Pons (tissue), 1 donor: ENCODE results near the gene MNAT1.

ENCODE experiments used
- DNase-seq: peaks from one replicate; pipeline ENCODE4 v3.0.0-alpha.2; 2016; ENCODE audit warnings: low spot score

MNAT1 gene

DNA sequence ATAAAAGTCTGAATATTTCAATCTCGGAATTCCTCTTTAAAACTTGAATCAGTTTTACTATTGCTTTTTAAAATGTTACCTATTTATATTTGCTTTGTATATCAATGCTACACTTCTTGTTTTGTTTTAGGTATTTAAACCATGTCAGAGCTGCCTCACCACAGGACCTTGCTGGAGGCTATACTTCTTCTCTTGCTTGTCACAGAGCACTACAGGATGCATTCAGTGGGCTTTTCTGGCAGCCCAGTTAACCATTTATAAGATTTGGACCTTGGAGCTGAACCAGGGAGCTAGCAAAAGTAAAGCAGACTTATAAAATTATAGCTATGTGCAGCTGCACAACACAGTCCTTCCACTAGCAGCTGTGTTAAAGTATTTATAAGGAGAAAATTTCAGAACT is 233.5 kb downstream of the MNAT1 start:
- DNase-seq = no peak

DNA sequence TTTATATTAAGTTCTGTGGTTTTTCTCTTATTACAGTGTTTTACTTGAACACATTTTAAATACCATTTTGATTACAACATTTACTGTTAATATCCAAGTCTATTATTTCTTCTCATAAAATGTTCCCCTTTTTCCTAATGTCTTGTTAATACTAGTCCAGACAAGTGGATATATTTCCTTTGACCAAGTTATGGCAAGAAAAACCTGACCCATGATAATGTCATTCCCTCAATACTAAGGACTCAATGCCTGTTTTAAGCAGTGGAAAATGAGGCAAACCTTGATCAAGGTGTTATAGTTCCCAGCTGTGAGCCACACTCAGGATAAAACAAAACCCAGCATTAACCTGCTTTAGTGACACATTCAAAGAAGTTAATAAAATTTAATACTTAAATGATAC is 234.1 kb downstream of the MNAT1 start:
- no peak for DNase-seq

DNA sequence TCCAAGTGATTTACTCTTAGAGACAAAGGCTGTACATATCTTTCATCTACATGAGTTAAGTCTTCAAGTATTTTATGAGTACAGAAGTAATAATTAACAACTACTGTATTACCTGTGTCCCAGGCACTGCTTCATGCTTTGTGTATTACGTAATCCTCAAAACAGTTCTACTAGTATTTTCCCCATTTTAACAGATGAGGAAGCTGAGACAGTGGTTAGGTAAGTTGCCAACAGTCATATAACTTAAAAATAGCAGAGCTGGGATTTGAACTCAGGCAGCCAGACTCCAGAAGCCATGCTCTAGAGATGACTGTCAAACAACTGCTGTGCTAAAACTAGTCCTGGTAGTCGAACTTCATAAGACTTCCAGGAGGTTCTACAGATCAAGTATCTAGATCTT is 235.6 kb downstream of the MNAT1 start:
- no peak for DNase-seq

DNA sequence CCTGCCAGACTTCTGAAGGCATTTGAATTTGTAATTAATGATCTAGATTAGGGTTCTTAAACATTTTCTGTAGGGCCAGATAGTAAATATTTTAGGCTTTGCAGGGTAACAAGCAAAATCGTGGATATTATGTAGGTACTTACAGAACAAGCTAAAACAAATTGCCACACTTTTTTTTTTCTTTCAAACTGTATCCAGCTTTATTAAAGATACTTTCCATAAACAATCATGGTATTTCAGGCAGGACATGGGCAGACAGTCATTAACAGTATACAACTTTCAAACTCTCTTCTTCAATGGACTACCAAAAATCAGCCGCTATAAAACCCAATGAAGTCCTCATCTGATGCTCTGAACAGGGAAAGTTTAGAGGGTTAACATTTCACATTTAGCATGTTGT is 236.7 kb downstream of the MNAT1 start:
- DNase-seq = no peak

DNA sequence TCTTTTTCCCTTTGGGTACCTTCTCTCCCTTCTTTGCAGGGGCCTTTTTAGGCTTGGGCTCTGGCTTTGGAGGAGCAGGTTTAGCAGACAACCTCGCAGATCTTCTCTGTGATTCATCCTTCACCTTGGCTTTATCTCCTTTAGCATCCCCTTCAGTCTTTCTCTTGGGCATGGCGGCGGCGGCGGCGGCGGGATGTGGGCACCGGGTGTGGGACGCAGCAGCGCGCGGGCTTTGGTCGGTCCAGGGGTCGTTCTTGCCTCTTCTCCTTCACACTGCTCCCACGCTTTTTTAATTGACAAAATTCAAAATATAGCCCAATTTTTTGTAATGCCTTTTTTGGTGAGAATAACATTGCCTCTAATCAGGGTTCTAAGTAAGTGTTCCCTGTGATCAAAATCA is 237.7 kb downstream of the MNAT1 start:
- no peak for DNase-seq

DNA sequence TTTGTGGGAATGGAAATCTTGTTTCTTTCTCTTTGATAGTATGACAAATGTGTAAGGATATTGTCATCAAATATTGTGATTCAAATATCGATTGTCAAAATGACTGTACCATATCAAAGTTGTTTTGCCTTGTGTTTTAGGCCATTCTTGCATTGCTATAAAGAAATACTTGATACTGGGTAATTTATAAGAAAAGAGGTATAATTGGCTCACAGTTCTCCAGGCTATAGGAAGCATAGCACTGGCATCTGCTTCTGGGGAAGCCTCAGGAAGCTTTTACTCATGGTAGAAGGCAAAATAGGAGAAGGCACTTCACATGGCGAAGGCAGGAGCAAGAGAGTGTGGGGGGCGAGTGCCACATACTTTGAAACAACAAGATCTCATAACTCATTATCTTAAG is 238.5 kb downstream of the MNAT1 start:
- DNase-seq = no peak

DNA sequence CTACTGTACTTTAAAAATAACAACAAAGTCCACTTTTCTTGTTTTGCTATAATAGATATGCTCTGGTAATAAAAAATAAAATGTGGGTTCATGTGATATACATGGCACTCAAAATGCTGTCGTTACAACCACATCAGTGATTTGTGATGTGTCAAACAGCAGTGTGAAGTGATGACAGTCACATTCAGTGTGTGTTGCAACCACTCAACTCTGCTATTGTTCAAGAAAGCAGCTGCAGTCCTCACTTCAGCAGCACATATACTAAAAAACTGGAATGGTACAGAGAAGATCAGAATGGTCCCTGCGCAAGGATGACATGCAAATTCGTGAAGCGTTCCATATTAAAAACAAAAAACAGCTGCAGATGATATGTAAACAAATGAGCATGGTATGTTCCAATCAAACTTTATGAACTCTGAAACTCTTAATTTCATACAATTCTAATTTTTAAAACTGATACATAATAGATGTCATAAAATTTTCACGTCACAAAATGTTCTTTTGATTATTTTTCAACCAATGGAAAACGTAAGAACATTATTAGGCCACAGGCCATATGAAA is 239.6 kb downstream of the MNAT1 start:
- DNase-seq = no peak

DNA sequence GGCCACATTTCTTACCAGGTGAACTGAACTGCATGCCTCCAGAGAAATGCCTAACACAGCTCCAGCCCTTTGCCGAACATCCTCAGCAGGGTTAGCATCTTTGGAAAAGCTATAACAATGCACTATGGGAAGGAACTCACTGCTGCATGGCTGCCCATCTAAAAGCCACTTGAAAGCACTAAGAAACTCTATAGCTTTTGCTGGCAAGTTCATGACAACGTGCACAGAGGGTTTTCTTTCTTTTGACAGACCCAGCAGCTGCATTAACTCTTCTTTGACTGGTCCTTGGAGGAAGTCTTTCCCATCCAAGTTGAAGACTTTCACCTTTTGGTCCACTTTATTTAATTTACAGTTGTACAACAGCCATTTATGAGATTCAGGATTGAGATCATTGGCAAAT is 241.0 kb downstream of the MNAT1 start:
- DNase-seq = no peak

DNA sequence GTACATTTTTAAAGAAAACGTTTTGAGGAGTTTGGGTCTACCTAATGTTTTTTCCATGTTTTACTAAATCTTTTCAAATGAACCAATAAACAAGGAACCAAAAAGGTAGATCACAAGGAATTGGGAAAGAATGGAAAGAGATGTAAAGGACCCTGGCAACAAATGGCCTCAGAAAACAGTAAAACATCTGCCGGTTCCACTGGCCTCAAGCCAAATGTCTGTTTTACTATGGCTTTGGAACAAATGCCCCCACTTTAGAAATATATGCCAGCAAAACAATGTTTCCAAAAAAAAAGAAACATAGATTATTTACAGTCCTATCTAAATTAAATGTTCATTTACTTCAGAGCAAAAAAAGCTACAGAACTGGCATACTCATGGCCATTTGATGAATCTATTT is 243.3 kb downstream of the MNAT1 start:
- DNase-seq = no peak

DNA sequence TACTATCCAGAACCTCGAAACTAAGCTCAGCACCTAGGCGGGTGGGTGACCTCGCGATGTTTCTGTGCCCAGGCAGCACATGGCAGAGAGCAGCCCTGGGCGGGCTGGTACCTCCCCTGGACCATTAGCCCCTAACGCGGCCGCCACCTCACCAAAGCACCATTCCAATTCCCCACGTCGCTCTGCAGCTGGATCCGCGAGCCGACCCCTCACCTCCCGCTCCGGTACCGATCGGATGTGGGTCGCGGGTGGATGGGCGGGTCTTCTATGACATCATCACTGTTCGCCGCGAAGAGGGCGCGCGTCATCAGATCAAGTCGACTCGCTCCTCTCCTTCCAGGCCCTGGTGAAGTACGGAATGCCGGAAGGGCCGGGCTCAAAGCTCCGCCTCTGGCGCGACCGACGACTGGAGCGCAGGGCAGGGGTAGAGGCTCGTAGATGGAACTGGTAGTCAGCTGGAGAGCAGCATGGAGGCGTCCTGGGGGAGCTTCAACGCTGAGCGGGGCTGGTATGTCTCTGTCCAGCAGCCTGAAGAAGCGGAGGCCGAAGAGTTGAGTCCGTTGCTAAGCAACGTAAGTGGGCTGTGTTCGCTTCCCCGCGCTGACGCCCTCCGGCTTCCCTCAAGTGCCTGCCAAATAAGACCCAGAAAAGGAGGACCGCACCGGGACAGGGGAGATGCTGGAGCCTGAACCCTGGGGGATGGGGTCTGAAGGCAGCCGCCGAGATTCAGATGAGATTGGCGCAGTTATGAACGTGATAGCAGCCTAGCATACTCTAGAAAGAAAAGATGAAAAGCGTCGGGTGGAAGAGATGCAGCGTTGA is 246.5 kb downstream of the MNAT1 start, which contains the start of the genes SLC38A6 and TRMT5:
TSS of gene SLC38A6 (plus strand) at position 435 of the 822 bp plus-strand sequence. CDS start at position 468, 33 bp downstream.
TSS of gene TRMT5 (minus strand) at position 269 of the 822 bp plus-strand sequence. CDS start at position 163, 106 bp downstream.
- peak; percentile 90 for DNase-seq

DNA sequence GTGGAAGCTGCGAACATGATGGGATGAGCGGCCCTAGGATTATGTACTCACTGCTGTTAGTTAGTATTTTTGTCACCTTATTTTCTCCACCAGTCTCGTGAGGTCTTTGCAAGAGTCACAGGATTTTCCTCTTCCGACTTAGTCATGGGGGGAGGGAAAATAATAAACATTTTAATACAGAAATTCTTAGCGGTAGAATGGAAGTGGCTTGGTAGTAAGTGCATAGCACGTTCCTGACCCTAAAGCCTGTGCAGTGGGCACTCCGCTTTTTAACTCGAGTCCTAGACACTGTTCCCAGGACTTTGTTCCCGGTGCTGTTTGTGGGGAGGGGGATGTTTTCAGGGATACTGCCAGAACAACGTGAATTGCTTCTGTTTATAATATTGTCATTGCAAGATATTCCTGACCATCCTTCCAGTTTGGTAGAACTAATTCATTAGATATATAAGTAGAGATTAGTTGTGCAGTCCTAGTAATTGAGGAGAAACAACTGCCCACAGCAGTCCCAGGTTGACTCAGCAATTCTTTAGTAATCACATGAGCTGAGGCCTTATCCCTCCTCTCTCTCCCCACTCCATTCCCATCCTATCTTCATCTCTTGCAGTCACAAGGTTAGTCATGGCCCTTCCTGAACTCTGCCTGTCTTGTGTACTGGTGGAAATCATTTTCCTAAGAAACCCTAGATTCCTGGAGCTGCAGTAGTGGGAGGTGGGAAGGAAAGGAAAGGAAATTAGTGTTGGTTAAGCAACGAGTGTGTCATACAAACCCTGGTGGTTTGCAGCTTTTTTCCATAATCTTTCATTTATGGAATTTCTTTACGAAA is 247.3 kb downstream of the MNAT1 start:
- DNase-seq = peak; percentile 14

DNA sequence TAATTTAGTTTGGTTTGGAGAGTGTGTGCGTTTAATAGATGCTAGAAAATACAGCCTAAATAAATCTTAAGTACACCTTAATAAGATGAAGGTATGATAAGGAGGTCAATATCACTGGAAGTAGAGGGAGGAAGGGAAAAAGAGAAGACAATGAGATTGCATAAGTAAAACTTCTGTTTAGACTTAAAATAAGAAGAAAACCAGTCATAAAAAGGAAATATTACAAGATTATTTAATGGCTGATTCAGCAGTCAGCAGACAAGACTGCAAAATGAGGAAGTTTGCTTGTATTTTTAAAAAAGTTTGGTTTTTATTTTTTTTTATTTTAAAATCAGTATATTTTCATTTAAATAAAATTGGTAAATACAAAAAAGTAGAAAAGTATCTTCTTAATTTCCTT is 249.6 kb downstream of the MNAT1 start:
- DNase-seq = no peak

DNA sequence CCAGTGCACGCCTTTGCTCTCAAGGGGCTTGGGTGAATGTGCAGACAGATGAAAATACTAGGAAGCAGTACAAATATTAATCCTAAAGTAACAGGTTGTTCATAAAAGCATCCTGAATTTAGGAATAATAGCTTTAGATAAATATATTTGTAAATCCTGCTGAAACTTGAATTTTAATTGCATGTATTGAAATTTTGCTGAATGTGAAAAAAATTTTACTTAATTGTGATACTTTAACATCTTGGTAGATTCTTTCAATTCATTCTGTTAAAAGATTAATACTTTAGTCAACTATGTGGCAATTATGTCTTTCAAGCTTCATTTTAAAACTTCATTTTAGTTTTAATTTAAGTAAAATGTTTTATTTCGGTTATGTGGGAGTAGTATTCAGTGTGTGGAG is 251.9 kb downstream of the MNAT1 start:
- no peak for DNase-seq

DNA sequence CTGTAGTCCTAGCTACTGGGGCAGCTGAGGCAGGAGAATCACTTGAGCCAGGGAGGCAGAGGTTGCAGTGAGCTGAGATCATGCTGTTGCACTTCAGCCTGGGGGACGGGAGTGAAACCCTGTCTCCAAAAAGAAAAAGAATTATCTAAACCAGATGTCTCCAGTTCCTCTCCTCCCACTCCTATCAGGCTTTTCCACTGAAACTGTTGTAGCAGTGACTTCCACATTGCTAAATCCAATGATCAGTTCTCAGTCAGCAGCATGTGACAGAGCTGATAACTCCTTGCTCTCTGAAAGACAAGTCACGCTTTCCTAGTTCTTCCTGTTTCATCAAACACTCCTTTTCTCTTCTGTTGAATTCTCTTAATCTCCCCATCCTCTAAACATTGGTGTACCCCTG is 255.0 kb downstream of the MNAT1 start:
- DNase-seq = no peak

DNA sequence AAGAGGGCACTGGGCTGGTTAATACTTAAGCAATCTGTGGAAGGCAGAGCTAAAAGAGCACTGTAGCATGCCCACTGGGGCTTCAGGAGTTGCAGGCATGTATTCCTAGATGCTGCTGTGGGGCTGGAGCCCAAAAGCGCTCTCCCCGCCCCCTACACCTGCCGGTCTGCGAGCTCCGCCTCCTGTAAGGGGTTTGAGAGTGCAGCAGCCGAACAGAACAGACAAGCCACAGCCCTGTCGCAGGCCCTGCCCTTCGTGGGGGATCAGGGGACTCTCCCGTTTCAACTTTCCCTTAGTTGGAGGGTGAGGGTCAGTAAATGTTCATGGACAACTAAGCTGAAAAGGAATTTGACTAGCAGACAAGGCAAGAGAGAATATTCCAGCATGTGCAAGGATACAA is 264.1 kb downstream of the MNAT1 start:
- DNase-seq = no peak

DNA sequence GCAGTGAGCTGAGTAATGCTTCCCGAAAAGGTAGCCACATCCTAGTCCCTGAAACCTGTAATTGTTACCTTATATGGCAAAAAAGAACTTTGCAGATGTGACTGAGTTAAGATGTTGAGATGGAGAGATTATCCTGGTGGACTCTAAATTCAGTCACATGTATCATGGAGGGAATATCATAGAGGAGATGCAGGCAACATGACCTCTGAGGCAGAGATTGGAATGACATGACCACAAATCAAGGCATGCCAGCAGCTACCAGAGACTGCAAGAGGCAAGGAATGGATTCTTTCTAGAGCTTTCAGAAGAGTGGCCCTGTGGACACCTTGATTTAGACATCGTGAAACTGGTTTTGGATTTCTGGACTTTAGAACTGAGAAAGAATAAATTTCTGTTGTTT is 265.0 kb downstream of the MNAT1 start:
- DNase-seq = no peak

DNA sequence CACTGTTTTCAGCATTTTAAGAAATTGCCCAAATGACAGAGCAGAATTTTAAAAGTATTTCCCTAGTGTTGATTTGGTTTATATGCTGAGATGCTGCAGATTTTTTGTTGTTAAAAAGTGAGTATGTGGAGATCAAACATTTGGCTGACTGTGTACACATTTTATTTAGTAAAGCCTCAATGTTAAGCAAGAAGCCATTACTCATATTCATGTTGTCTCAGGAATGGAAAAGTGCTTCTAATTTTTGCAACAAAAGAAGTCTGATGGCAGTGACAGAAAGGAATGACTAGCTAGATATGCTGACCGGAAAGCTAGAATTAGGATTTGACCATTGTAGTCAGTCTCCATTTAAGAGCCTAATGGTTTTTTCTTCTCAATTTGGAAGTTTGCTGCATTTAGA is 269.0 kb downstream of the MNAT1 start:
- no peak for DNase-seq

DNA sequence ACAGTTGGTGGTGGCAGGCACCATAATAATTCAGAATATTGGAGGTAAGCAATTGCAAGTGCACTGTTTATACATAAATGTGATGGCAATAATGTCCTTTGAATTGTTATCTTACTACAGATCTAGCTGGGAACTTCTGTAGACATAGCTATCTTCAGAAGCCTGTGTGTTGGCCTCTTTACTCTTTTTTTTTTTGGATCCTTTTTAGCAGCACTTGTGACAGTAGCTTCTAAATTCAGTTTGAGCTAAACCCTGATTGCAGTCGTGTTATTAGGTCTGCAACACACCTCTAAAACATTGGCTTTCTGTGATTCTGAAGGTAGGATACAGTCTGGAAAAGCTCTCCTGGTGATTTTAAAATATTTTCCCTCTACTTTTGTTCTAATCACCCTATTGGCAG is 285.0 kb downstream of the MNAT1 start:
- no peak for DNase-seq
